ENCODE measurements around the gene GORASP2. TPM values are rescaled to one million over a fixed set of nuclear protein-coding genes. Genes with fewer than 3 reads are reported as not detected.

GORASP2 gene
- total RNA-seq, 1 donor: 67.7 TPM

- DNase-seq (ENCODE audit: low read depth): peak; percentile 22
- H3K4me3 ChIP-seq (ENCODE audit: low read depth, low read length): peak overlapping the region; percentile 77
- TF ChIP-seq, protein P1, sequence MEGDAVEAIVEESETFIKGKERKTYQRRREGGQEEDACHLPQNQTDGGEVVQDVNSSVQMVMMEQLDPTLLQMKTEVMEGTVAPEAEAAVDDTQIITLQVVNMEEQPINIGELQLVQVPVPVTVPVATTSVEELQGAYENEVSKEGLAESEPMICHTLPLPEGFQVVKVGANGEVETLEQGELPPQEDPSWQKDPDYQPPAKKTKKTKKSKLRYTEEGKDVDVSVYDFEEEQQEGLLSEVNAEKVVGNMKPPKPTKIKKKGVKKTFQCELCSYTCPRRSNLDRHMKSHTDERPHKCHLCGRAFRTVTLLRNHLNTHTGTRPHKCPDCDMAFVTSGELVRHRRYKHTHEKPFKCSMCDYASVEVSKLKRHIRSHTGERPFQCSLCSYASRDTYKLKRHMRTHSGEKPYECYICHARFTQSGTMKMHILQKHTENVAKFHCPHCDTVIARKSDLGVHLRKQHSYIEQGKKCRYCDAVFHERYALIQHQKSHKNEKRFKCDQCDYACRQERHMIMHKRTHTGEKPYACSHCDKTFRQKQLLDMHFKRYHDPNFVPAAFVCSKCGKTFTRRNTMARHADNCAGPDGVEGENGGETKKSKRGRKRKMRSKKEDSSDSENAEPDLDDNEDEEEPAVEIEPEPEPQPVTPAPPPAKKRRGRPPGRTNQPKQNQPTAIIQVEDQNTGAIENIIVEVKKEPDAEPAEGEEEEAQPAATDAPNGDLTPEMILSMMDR (IDR thresholded peaks at IDR 0.05; ENCODE audit: insufficient read depth, low read length): no peak
These were observed 615 bp downstream of the GORASP2 start for GRCh38 chr2:170929686-170930050.

GRCh38 chr2:170930131-170930990, 1.3 kb downstream of the GORASP2 start:
- DNase-seq (ENCODE audit: low read depth): peak; percentile 30
- peak overlapping the region; percentile 77 for H3K4me3 ChIP-seq (ENCODE audit: low read depth, low read length)
- TF ChIP-seq, protein P1 (IDR thresholded peaks at IDR 0.05; ENCODE audit: insufficient read depth, low read length): no peak

DNA sequence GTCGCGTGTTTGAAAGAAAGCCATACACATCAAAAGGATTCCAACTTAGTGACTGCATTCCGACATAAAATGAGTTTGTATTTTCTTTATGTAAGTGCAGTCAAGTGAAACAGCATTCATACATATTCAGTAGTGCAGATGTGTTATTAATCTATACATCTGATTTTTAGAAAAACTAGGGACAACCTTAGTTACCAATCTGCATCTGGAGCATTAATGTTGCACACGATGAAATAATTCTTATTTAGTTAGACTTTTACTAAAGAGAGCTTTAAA, 1.9 kb downstream of the GORASP2 start:
- peak; percentile 16 for DNase-seq (ENCODE audit: low read depth)
- TF ChIP-seq, protein P1 (IDR thresholded peaks at IDR 0.05; ENCODE audit: insufficient read depth, low read length): no peak
- H3K4me3 ChIP-seq (ENCODE audit: low read depth, low read length): peak overlapping the region; percentile 77

DNA sequence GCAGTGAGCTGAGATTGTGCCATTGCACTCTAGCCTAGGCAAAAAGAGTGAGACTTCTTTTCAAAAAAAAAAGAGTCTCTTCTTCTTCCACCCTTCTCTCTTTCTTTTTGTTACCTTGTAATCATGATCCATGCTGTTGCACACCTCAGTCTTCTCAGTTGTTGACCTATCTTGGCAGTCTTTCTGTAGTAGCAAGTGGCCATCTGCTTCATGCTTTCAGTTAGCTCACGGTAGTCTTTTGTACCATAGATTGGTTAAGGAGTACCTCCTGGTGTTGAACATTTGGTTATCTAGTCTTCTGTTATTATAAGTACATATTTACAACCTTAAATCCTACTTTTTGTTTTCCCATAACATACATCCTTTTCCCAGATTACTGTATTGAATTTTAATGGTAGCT, 3.1 kb downstream of the GORASP2 start:
- TF ChIP-seq, protein P1 (IDR thresholded peaks at IDR 0.05; ENCODE audit: insufficient read depth, low read length): no peak
- no peak for DNase-seq (ENCODE audit: low read depth)
- H3K4me3 ChIP-seq (ENCODE audit: low read depth, low read length): no peak overlapping the region

- DNase-seq (ENCODE audit: low read depth): no peak
- no peak overlapping the region for H3K4me3 ChIP-seq (ENCODE audit: low read depth, low read length)
- TF ChIP-seq, protein P1 (IDR thresholded peaks at IDR 0.05; ENCODE audit: insufficient read depth, low read length): peak; percentile 0
These were observed 3.9 kb downstream of the GORASP2 start for GRCh38 chr2:170932948-170933347.

DNA sequence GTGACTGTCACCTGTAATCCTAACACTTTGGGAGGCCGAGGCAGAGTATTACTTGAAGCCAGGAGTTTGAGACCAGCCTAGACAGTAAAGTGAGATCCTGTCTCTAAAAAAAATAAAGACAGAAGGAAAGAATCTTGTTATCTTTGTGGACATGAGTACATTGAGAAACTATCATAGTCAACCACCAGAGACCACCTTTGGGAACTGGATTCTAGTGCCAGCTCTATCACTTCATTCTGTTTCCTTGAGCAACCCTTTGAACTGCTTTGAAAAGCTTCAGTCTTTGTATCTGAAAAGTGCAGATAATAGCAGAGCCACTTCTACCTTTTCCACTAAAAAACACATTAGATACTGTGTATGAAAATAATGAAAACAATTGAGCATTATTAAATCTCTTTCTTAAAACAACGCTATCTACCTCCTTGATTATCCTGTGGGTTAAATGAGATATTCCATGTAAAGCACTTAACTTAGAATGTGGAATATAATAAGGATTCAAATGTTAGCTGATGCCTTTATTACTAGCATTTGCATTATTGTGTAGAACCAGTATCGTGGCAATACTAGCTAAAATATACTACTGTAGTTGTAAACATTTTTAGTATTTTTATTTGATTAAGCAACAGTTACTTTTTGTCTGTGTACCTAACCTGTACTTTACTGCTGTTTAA, 8.8 kb downstream of the GORASP2 start:
- no peak for DNase-seq (ENCODE audit: low read depth)
- no peak overlapping the region for H3K4me3 ChIP-seq (ENCODE audit: low read depth, low read length)
- TF ChIP-seq, protein P1 (IDR thresholded peaks at IDR 0.05; ENCODE audit: insufficient read depth, low read length): no peak

All from fibroblast of the aortic adventitia (primary cell).